Neuronal stem cell (in vitro differentiated cells): ENCODE results near the gene AMBRA1.

Source experiments
- DNase-seq: peaks from one replicate; pipeline ENCODE4 v3.0.0-alpha.2; 2013; ENCODE audit warnings: low spot score
- H2AFZ ChIP-seq: one replicate; pipeline ENCODE4 v1.6.1; 2013; ENCODE audit warnings: mild to moderate bottlenecking, low read length, inconsistent platforms
- H2AK5ac ChIP-seq: 2 replicates; pipeline ENCODE4 v1.6.1; 2013; ENCODE audit warnings: low read depth, mild to moderate bottlenecking, inconsistent platforms, low read length, moderate library complexity, mixed read lengths
- H2BK120ac ChIP-seq: 2 replicates; pipeline ENCODE4 v1.6.1; 2013; ENCODE audit warnings: low read depth, mild to moderate bottlenecking, inconsistent platforms, low read length, moderate library complexity, mixed read lengths
- H2BK12ac ChIP-seq: one replicate; pipeline ENCODE4 v1.6.1; 2013; ENCODE audit warnings: low read length, inconsistent platforms
- H2BK15ac ChIP-seq: 2 replicates; pipeline ENCODE4 v1.6.1; 2013; ENCODE audit warnings: mild to moderate bottlenecking, low read length, inconsistent platforms, mixed read lengths
- H2BK5ac ChIP-seq: one replicate; pipeline ENCODE4 v1.6.1; 2013; ENCODE audit warnings: inconsistent platforms, mild to moderate bottlenecking, low read length, moderate library complexity
- H3K14ac ChIP-seq: one replicate; pipeline ENCODE4 v1.6.1; 2013; ENCODE audit warnings: low read length, inconsistent platforms
- H3K18ac ChIP-seq: 2 replicates; pipeline ENCODE4 v1.6.1; 2013; ENCODE audit warnings: low read length, inconsistent platforms
- H3K23ac ChIP-seq: 2 replicates; pipeline ENCODE4 v1.6.1; 2013; ENCODE audit warnings: low read depth, mild to moderate bottlenecking, mixed read lengths, low read length, inconsistent platforms; ENCODE audit not compliant: poor library complexity
- H3K27ac ChIP-seq: replicated peaks from 3 replicates; pipeline ENCODE4 v1.5.1; 2013; ENCODE audit warnings: low read length, inconsistent platforms
- H3K27me3 ChIP-seq, 3 experiments: 2 replicates each; pipeline ENCODE4 v1.6.1; 2013; ENCODE audit warnings: low read length in 3 of 3, mild to moderate bottlenecking in 2 of 3, inconsistent platforms in 1 of 3, low read depth in 1 of 3, mixed read lengths in 1 of 3, moderate library complexity in 1 of 3; ENCODE audit not compliant: control insufficient read depth in 3 of 3, insufficient read depth in 3 of 3
- H3K36me3 ChIP-seq, 2 donors: replicated peaks in 1 of 2; 2 replicates each; pipeline ENCODE4 v1.6.1; 2013; ENCODE audit warnings: low read length in 2 of 2; ENCODE audit not compliant: control insufficient read depth in 2 of 2, insufficient read depth in 2 of 2
- H3K4ac ChIP-seq: 2 replicates; pipeline ENCODE4 v1.6.1; 2013; ENCODE audit warnings: inconsistent platforms, mild to moderate bottlenecking, low read length, moderate library complexity
- H3K4me1 ChIP-seq, 2 donors: 1 replicate in 1 of 2; 2 replicates in 1 of 2; pipeline ENCODE4 v1.6.1; 2013; ENCODE audit warnings: low read length in 2 of 2, low read depth in 1 of 2; ENCODE audit not compliant: control insufficient read depth in 2 of 2, insufficient read depth in 1 of 2
- H3K4me2 ChIP-seq: one replicate; pipeline ENCODE4 v1.6.1; 2013; ENCODE audit warnings: mild to moderate bottlenecking, low read length, inconsistent platforms; ENCODE audit not compliant: insufficient read depth, poor library complexity, severe bottlenecking
- H3K4me3 ChIP-seq, 2 donors: 2 replicates each; pipeline ENCODE4 v1.5.1; 2013; ENCODE audit warnings: low read length in 2 of 2, mild to moderate bottlenecking in 2 of 2, inconsistent platforms in 1 of 2, moderate library complexity in 1 of 2
- H3K79me1 ChIP-seq: one replicate; pipeline ENCODE4 v1.6.1; 2013; ENCODE audit warnings: low read depth, mild to moderate bottlenecking, inconsistent platforms, low read length, moderate library complexity
- H3K9ac ChIP-seq: one replicate; pipeline ENCODE4 v1.6.1; 2013; ENCODE audit warnings: mild to moderate bottlenecking, low read depth, low read length, inconsistent platforms; ENCODE audit not compliant: poor library complexity
- H3K9me3 ChIP-seq, 2 donors: replicated peaks in 1 of 2; 2 replicates each; pipeline versions ENCODE3 to v1.6.1; 2013; ENCODE audit warnings: low read length in 2 of 2, mild to moderate bottlenecking in 2 of 2, inconsistent platforms in 1 of 2, low read depth in 1 of 2, mixed read lengths in 1 of 2, moderate library complexity in 1 of 2; ENCODE audit not compliant: control insufficient read depth in 2 of 2, insufficient read depth in 1 of 2
- H4K8ac ChIP-seq: one replicate; pipeline ENCODE4 v1.6.1; 2013; ENCODE audit warnings: low read depth, mild to moderate bottlenecking, inconsistent platforms, low read length, moderate library complexity
- H4K91ac ChIP-seq: one replicate; pipeline ENCODE4 v1.6.1; 2013; ENCODE audit warnings: low read length, low read depth, mild to moderate bottlenecking, inconsistent platforms; ENCODE audit not compliant: poor library complexity
- WGBS, 2 donors: extraction: QIAGEN DNeasy Blood & Tissue Kit; methylation state at CpG; one replicate each; pipeline ENCODE4 v1.1.7; 2013; ENCODE audit warnings: missing lambda C conversion rate in 2 of 2, mixed read lengths in 1 of 2; ENCODE audit not compliant: insufficient read length in 2 of 2, insufficient replicate concordance in 1 of 2; ENCODE audit errors: extremely low coverage in 2 of 2; 5-methylcytosine and 5-hydroxymethylcytosine counted together

AMBRA1 gene

GRCh38 chr11:46378296-46378695 lies 215.5 kb downstream of the AMBRA1 start:
- Histone ChIP-seq H3K27ac (peak overlapping the region; percentile 9), H3K4me2 (peak overlapping the region; percentile 11), H3K4me1 (peaks cover 15 to 18% of the 10 kb centered on the region in 2 donors), H2BK15ac (peak overlapping the region; percentile 92), H3K23ac (peak overlapping the region; percentile 29), H3K27me3 (no peaks in the 10 kb centered on the region), H2BK12ac (peak overlapping the region; percentile 90), H3K18ac (peak overlapping the region; percentile 57), H3K9me3 (no peaks in the 10 kb centered on the region), H2BK120ac (no peak overlapping the region), H3K9ac (peak overlapping the region; percentile 77), H2AK5ac (peak overlapping the region; percentile 99), H3K4me3 (no peak overlapping the region), H3K4ac (no peak overlapping the region), H3K36me3 (peaks cover 22 to 59% of the 10 kb centered on the region in 2 donors), H4K91ac (no peak overlapping the region), H3K14ac (peak overlapping the region; percentile 38), H2AFZ (no peak overlapping the region), H2BK5ac (peak overlapping the region; percentile 82), H4K8ac (no peak overlapping the region), H3K79me1 (peaks cover 9% of the 10 kb centered on the region)
- no peak for DNase-seq
- WGBS, 2 donors, result no CpG with 5 or more reads among the region's 10 CpGs

GRCh38 chr11:46377831-46378230 lies 216.0 kb downstream of the AMBRA1 start:
- Histone ChIP-seq H3K4ac (no peak overlapping the region), H4K91ac (no peak overlapping the region), H3K9ac (no peak overlapping the region), H3K4me3 (no peak overlapping the region), H3K36me3 (peaks cover 22 to 54% of the 10 kb centered on the region in 2 donors), H3K79me1 (peaks cover 9% of the 10 kb centered on the region), H2BK12ac (no peak overlapping the region), H3K27ac (no peak overlapping the region), H3K27me3 (no peaks in the 10 kb centered on the region), H2BK120ac (no peak overlapping the region), H2BK5ac (no peak overlapping the region), H3K18ac (peak overlapping the region; percentile 57), H3K4me2 (no peak overlapping the region), H2BK15ac (peak overlapping the region; percentile 92), H2AK5ac (peak overlapping the region; percentile 99), H3K14ac (peak overlapping the region; percentile 38), H3K9me3 (no peaks in the 10 kb centered on the region), H3K4me1 (peaks cover 11 to 15% of the 10 kb centered on the region in 2 donors), H4K8ac (no peak overlapping the region), H2AFZ (no peak overlapping the region), H3K23ac (peak overlapping the region; percentile 29)
- DNase-seq, result no peak
- no CpG with 5 or more reads among the region's 5 CpGs for WGBS, 2 donors

GRCh38 chr11:46377290-46377689 lies 216.5 kb downstream of the AMBRA1 start:
- H3K36me3 ChIP-seq, result peaks cover 22 to 54% of the 10 kb centered on the region in 2 donors
- no peak overlapping the region for H3K27ac ChIP-seq
- no CpG with 5 or more reads among the region's 11 CpGs for WGBS, 2 donors

GRCh38 chr11:46376258-46377050 lies 217.4 kb downstream of the AMBRA1 start:
- no peak overlapping the region for H3K27ac ChIP-seq

More at GRCh38 chr11:46377290-46377689, 216.5 kb downstream of the AMBRA1 start:
- H2BK5ac ChIP-seq, result peak overlapping the region; percentile 66
- no peaks in the 10 kb centered on the region for H3K9me3 ChIP-seq
- H3K4ac ChIP-seq, result no peak overlapping the region
- peak overlapping the region; percentile 26 for H2BK15ac ChIP-seq
- H3K18ac ChIP-seq, result no peak overlapping the region
- H3K14ac ChIP-seq, result no peak overlapping the region
- no peak overlapping the region for H2BK12ac ChIP-seq
- no peak overlapping the region for H3K4me3 ChIP-seq
- peaks cover 8 to 11% of the 10 kb centered on the region in 2 donors for H3K4me1 ChIP-seq
- H3K4me2 ChIP-seq, result no peak overlapping the region
- H3K23ac ChIP-seq, result no peak overlapping the region
- no peak overlapping the region for H4K8ac ChIP-seq
- no peak for DNase-seq
- no peak overlapping the region for H3K9ac ChIP-seq
- H4K91ac ChIP-seq, result no peak overlapping the region
- no peak overlapping the region for H2AK5ac ChIP-seq
- peaks cover 7% of the 10 kb centered on the region for H3K79me1 ChIP-seq
- H3K27me3 ChIP-seq, result no peaks in the 10 kb centered on the region
- no peak overlapping the region for H2AFZ ChIP-seq
- no peak overlapping the region for H2BK120ac ChIP-seq

More at GRCh38 chr11:46376258-46377050, 217.4 kb downstream of the AMBRA1 start:
- H2BK12ac ChIP-seq, result no peak overlapping the region
- no peak overlapping the region for H4K8ac ChIP-seq
- H3K36me3 ChIP-seq, result peaks cover 25 to 60% of the 10 kb centered on the region in 2 donors
- no peak overlapping the region for H2BK120ac ChIP-seq
- no peak overlapping the region for H2BK15ac ChIP-seq
- H3K9me3 ChIP-seq, result no peaks in the 10 kb centered on the region
- no peak overlapping the region for H2AK5ac ChIP-seq
- no peak overlapping the region for H3K18ac ChIP-seq
- H3K4ac ChIP-seq, result no peak overlapping the region
- H2AFZ ChIP-seq, result no peak overlapping the region
- H3K4me3 ChIP-seq, result no peak overlapping the region
- H3K9ac ChIP-seq, result peak overlapping the region; percentile 24
- H4K91ac ChIP-seq, result no peak overlapping the region
- no CpG with 5 or more reads among the region's 19 CpGs for WGBS, 2 donors
- peaks cover 5% of the 10 kb centered on the region for H3K79me1 ChIP-seq
- H3K4me1 ChIP-seq, result peaks cover 8 to 11% of the 10 kb centered on the region in 2 donors
- H2BK5ac ChIP-seq, result no peak overlapping the region
- no peak overlapping the region for H3K23ac ChIP-seq
- no peaks in the 10 kb centered on the region for H3K27me3 ChIP-seq
- no peak overlapping the region for H3K4me2 ChIP-seq
- H3K14ac ChIP-seq, result no peak overlapping the region
- no peak for DNase-seq
